EL (cell line): ENCODE measurements around the gene HNF1B.
"Not testable (repeated sequence)": the region's sequence is repeated elsewhere in the genome, so short reads cannot be mapped to it uniquely, and the experiment has no call there.

ENCODE experiments used
- DNase-seq: peaks from one replicate; pipeline ENCODE4 v3.0.0-alpha.2; 2016

HNF1B gene

DNA sequence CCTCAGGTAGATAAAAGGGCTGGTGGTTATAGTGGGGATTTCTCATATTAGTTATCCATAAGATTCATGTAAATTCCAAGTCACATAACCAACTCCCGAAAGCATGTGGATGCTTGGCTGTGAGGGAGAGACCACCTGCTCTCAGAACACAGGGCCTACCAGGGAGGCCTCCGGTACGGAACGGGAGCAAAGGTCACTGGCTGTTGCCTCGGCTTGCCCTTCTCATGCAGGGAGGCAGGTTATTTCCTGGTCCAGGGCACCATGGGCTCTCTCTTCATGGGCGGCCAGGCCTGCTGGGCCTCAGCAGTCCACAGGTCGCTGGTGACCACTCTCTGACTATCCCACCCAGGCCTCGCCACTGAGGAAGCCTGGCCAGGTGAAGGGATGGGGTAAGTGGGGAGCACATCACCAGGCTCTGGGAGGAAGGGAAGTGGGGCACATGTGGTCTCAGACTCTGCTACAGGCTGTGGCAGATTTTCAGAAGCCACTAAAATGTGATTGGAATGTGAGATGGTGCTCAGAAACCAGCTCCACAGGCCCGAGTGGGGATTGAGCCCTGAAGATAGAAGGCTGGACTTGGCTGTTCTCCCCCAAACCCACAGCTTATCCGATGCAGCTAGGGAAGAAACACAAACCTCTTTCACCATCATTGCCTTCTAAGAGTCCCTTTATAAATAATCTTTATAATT lies 45.4 kb downstream of the HNF1B start:
- peak; percentile 46 for DNase-seq

DNA sequence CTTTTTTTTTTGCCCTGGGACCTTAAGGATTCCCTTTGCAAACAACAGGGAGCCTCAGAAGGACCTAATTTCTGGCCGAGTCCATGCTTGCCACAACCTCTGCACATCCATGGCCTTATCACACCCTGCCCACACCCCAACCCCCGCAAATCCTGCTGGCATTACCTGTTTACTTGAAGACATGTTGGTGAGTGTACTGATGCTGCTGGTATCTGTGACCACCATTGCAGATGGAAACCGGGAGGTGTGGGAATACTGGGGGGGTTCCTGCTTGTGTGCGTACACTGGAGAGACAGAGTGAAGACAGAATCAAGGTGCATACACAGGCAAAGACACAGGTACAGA lies 46.0 kb downstream of the HNF1B start:
- DNase-seq, result no peak

DNA sequence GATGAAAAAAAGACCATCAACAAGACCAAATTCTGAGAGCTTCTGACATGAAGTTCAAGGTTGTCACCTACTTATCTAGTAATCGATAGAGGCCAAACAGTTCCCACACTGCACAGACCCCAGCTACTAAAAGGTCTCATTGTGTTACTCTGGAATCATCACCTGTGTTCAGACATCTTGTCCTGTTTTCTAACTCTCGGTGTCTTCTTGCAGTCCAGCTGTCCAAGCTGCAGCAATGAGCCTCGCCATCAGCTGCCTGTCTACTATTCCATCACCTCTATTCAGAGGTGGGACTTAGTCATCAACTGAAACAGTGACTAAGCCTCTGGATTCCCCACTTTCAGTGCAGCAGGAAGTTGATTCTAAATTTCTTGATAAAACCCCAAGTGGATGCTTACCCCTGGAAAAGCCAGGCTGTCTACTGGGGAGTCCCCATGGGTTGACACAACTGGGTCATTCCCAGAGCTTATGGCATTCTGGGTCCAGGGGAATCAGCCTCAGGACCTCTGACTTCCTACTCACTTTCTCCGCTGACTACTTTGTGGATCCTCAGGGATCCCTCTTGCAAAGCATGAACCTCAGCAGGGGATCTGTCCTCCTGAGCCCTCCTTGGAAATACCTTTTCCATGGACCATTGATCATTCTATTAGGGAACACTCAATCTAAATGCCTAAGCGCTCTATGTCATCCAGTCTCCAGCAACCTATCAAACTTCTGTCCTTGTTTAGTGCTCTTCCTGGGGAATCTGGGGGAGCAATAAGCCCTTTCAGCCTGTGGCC lies 46.5 kb downstream of the HNF1B start:
- DNase-seq, result peak; percentile 66

DNA sequence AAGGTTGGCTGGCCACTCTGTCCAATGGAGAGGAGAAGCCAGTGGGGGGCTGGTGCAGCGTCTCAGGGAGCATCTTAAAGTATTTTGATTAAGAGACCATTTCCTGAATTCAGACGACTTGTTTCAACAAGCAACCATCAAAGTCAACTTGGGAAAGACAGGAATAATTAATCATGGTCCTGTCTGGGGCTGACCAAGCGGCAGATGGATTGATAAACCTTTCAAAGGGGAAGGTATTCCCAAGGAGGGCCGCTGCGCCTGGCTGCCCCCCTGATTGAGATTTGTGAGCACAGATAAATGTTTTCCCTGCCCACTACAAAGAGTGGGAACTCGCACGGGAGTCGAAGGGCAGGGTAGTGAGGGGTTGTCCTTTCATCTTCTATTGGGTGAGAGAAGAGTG lies 47.5 kb downstream of the HNF1B start:
- DNase-seq, result no peak

DNA sequence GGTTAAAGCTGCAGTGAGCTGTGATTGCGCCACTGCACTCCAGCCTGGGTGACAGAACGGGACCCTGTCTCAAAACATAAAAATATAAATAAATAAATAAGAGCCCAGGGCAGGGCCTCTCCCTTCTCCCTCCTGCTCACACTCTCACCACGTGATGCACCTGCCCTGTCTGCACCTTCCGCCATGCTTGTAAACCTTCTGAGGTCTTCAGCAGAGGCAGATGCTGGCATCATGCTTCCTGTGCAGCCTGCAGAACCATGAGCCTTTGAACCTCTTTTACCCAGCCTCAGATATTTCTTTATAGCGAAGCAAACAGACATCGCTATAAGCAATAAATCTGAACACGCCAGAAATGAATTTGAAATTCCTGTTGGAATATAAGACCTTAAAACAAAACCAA lies 48.5 kb downstream of the HNF1B start:
- no peak for DNase-seq

DNA sequence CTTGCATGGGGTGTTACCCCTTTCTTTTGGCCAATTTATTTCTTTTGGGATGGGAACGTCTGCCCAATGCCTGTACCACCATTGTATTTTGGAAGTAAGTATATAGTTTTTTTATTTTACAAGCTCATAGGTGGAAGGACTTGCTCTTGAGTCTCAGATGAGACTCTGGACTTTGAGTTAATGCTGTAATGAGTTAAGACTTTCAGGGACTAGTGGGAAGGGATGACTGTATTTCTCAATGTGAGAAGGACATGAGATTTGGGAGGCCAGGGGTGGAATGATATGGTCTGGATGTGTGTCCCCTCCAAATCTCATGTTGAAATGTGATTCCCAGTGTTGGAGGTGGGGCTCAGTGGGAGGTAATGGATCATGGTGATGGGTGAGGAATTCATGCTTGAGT lies 49.1 kb downstream of the HNF1B start:
- DNase-seq, result no peak

DNA sequence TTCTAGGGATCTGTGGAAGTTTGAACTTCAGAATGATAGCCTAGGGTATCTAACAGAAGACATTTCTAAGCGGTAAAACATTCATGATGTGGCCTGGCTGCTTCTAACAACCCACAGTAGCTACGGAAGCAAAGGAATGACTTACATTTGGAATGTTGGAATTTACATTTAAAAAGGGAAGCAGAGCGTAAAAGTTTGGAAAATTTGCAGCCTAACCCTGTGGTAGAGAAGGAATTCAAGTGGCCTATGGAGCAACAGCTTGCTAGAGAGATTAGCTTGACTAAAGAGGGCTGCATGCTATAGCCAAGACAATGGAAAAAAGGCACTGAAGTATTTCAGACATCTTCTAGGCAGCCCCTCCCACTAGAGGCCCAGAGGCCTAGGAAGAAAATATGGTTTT lies 50.1 kb downstream of the HNF1B start:
- DNase-seq, result no peak

DNA sequence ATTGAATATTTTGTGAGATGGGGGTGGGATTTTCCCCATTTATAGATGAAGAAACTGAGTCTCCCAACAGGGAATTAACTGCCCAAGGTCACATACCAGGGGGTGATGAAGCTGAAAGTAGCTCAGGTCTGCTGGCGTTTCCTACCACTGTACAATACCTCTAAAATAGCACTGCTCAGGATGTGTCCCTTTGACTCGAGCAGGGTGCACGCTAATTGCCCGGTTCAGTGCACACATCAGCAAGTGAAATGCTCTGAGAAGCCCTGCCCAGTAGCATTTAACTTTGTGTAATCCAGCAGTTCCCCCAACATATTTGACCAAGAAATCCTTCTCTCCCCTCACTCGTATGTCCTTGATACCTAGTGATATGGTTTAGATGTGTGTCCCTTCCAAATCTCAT lies 51.5 kb downstream of the HNF1B start:
- DNase-seq, result no peak

DNA sequence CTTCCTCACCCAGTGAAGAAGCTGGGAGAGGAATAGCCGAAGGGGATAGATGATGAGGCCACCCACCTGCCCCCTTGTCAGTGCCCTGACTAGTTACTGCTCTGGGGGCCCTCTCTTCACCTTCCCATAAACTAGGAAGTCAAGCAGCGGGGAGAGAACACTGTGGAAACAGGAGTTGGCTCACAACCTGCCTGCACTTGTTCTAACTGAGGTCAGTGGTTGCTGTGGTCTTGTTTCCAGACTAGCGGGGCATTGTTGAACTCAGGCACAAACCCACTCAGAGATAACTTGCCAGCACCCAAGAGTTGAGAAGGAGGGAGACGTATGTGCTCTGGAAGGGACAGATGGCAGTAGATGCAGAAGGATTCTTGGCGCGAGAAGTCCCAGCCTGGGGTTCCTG lies 53.1 kb downstream of the HNF1B start:
- DNase-seq, result no peak

DNA sequence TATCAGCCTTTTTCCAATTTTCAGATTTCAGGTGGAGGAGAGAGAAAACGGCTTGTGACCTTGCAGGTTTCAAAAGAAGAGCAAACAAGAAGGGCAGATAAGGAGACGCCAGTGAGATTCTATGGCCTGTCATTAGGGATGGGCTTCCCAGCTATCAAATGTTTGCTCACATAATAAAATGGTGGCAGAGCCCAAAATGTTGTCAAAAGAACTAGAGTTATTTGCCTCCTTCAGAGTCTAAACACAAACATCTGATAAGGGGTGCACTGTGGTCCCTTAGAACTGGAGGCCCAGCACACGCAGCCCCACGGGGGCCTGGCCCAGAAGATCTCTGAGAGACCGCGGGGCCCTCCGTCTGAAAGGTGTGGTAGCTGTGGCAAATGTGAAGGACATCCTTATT lies 55.5 kb downstream of the HNF1B start:
- DNase-seq, result no peak

DNA sequence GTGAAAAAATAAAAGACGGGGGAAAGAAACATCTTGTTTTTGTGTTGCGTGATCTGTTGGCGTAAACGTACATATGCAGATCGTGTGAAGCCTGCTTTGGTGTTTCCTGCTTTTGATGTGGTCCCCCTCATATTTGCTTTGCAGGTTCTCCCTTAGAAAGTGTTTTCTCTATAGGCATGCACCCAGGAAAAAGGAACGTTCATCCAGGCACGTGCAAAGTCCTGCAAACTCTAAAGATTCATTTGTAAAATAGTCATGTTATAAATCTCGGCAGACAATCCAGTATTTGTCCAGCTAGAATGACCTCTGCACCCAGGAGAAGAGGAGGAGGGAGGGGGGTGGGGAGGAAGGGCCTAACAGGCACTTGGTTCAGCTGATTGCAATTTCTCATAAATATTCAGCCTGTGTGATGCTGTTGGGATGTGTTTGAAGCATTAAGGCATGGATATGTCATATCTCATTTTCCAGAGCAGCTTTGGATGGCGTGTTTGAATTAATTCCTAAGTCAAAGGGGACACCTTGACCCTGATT lies 61.3 kb downstream of the HNF1B start:
- DNase-seq, result no peak

DNA sequence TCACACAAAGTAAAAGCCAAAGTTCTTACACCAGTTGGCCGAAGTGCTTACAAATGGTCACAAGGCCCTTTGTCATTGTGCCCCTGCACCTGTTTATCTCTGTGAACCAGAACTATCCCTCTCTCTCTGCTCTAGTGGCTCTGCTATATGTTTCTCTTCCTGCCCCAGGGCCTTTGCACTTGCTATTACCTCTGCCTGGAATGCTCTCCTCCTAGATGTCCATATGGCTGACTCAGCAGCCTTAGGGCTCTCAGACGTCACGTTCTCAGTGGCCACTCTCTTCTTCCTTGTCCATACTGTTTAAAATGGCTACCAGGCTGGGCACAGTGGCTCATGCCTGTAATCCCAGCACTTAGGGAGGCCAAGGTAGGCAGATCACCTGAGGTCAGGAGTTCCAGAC lies 62.9 kb downstream of the HNF1B start:
- no peak for DNase-seq

DNA sequence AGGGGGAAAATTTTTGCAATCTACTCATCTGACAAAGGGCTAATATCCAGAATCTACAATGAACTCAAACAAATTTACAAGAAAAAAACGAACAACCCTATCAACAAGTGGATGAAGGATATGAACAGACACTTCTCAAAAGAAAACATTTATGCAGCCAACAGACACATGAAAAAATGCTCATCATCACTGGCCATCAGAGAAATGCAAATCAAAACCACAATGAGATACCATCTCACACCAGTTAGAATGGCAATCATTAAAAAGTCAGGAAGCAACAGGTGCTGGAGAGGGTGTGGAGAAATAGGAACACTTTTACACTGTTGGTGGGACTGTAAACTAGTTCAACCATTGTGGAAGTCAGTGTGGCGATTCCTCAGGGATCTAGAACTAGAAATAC lies 64.9 kb downstream of the HNF1B start:
- DNase-seq, result not testable (repeated sequence)

DNA sequence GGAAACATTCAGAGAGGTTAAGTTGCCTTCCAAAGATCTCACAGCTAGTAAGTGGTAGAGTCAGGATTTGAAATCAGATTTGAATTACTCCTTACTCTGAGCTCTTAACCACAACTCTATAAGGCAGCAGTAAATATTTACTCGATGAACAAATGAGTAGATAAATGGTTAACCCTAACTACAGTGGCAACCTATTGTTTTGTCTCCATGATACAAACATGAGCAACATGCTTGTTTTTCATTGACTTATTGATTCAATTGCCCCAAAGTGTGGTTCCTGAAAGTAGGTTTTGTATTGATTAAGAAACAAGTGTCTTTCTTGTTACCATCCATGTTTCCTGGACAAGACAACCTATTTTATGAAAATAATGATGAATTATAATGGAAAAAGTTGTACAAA lies 66.8 kb downstream of the HNF1B start:
- DNase-seq, result no peak

DNA sequence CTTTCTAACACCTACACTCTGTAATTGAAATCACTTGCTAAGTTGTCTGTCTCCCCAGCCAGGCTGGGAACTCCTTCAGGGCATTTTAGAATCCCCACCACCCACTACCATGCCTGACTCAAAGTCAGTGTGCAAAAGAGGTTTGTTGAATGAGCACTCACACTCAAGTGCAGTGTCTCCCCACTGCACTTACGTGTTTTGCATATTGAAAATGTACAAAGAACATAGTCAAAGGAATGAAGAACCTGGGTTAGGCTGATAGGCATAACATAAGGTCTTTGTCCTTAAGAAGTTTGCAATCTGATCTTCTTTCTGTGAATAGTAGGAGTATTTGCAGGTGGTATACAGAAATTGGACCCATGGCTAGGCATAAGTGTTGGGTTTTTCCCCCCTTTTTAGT lies 67.8 kb downstream of the HNF1B start:
- DNase-seq, result no peak

DNA sequence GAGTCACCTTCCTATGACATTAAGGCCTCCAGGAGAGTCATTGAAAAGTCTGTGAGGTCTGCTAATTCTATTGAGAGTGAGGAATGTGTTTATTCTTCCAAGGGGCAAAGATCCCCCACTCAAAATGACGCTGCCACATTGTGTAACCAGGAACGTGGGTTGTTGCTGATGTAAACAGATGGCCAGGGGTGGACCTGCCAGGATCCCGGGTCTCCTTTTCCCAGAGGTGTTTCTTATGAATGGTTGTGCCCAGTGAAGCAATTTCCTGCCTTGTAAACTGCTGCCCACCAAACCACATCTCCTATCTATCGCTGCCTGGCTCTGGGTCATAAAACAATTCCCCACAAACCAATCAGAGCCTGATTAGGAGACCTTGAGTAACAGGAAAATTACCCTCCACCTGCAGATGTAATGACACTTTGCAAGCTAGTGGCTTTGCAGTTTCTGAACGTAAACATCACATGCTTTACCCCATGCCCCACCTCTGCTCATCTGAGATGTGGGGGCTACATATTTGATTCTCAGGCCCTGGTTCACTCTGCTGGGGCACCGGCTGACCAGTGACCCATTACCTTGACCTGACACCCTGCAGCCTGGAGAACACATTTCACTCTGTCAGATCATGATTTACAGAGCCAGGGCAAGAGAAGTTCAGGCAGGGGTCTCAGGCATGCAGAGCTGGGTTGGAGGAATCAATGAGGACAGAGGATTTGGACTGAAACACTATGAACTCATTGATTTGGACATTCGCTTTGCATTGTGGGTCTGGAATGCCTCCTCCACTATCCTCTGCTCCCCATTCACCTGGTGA lies 68.5 kb downstream of the HNF1B start:
- DNase-seq, result peak; percentile 29

DNA sequence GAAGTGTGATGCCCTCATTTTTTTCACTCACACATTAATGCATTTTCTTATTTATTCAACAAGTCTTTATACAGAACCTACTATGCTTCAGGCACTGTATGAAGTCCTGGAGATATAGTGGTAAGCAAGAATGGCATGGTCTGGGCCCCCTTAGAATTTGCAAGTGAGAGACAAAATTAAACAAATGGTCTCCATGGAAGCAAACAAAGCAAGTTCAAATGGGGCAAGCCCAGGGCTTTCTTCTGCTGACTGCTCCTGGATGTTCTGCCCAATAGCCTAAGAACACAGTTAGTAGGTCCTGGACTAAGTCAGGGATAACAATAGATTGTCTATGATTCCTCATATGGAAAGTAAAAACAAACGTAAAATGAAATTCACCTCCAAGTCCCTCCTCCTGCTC lies 70.3 kb downstream of the HNF1B start:
- DNase-seq, result no peak

DNA sequence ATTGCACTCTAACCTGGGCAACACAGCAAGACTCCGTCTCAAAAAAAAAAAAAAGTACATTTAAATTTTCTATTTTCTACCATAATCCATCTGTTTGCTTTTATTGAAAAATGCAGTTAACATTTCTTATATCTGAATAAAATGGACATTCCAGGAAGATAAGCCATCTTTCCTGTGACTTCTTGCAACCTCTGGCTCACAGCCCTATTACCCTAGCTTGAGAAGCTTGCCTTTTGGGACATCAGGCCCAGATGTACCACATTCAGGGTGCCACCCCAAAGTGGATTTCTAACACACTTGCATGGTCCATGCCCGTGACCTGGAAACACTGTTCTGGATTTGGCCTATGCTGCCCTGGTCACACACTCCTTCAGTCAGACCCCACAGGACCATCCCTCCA lies 71.5 kb downstream of the HNF1B start:
- DNase-seq, result no peak

DNA sequence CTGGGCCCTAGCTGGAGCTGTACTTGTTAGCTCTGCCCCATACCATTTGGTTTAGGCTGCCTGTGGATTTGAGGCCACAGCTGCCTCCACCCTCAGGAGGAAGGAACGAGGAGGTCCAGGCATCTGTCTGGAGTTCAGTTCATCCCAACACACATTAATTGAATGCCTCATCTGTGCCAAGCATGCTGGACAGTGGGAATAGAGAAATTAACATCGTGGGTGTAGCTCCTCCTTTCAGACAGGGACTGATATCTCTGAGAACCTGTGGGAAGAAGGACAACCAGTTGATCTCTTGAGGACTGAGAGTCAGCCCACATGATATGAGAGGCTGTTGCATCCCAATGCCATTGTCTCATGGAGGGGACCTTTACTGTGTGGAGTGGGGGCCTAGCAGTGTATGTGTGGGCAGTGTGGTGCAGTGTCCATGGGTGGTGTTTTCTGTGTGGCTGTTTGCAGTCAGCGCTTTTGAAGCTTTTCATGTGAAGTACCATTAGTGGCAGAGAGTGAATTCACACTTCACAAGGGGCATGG lies 72.2 kb downstream of the HNF1B start:
- peak; percentile 64 for DNase-seq

DNA sequence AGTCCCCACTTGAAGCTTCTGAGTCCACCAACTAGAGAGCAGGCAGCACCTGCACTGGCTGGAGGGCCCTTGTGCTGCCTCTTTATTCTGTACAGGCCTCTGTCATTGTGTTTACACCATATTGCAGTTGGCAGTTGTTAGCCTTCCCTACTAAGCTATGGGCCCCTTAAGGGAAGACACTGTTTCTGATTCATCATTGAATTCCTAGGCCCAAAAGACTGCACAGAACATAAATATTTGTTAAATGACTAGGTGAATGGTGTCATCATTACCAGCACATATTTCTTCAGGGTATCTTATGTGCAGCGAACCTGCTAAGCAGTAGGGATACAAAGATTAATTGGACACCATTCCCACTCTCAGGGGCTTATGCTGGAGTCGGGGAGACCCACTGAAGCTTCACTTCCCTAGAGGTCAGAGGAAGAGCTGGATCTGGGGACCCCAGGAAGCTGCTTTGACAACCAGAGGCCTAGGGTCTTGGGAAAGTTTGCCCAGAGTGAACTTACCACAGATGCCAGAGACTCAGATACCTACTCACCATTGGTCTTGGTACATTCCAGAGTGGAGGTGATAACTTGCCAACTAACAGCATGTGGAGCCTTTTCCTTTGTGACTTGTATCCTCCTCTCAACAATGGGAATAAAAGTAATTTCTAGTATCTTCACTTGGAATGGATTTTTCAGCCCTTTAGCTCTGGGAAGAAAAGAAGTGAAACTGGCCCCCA lies 72.9 kb downstream of the HNF1B start:
- peak; percentile 95 for DNase-seq

DNA sequence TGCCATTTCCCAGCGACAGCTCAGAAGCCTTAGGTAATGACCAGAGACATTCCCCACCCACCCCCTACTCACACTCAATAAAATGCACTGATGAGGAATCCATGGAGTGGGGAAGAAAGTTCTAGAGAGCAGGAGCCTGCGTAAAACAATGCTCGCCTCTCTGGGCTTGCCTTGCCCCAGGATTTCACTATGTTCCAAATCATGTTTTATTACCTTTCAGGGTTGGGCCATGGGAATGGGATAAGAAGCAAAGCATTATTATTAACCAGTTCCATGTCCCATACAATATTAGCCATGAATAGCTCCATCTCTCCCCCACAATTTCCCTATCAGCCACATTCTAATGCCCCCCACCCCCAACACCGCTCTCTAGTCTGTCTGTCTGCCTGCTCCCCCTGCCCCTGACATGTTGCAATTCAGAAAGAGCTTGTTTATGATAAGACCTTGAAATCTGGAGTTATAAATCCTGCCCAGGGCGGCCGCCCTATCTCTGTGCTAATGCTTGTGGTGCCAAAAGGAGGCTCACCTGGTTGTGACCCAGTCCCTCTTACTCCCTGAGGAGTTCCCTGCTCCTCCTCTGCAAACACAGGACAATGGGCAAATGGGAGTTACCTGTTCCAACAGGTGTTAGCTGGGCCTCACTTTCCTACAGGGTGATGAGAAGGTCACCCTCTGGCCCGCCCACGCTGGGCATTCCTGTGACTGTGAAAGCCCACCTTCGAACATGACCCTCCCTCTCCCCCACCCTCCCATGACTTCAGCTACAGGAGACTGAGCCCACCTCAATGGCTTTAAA lies 73.6 kb downstream of the HNF1B start:
- DNase-seq, result no peak

DNA sequence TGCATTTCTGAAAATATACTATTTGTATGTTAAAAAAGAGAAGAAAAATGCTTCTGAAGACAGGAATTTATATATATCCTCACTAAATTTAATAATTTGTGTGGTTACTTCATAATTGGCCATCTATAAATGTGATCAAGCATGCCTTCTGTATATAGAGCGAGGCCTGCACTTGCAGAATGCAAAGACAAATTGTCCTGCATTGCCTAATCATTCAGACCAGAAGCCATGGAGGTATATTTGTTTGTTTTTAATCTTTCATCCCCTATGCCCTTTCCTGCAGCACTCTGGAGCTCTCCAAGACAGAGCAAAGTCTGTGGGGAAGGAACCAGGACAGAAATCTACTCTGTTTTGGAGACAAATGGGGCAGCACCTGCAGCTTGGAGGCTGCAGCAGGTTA lies 77.8 kb downstream of the HNF1B start:
- no peak for DNase-seq
